SK-N-SH treated with all-trans-retinoic acid at 6 μM for 48 hours (cell line): ENCODE results near the gene CAPN11.

Experiments
- ZC3H10 ChIP-seq: fragments of 250-450 bp; sonication (Bioruptor Pico); IDR thresholded peaks from 2 replicates; pipeline ENCODE4 v1.5.1; 2021; ENCODE audit warnings: mild to moderate bottlenecking, moderate library complexity
- ZNF70 ChIP-seq: fragments of 450-650 bp; formaldehyde crosslinking; IDR thresholded peaks from 2 replicates; pipeline ENCODE4 v1.5.0; 2020; ENCODE audit warnings: mild to moderate bottlenecking, moderate library complexity
- ZNF8 ChIP-seq: fragments of 450-650 bp; formaldehyde crosslinking; IDR thresholded peaks from 2 replicates; pipeline ENCODE4 v1.5.0; 2020; ENCODE audit warnings: mild to moderate bottlenecking, moderate library complexity
- TF ChIP-seq, protein P1 (sequence below): fragments of 250-450 bp; sonication (Bioruptor Pico); IDR thresholded peaks from 2 replicates; pipeline ENCODE4 v1.5.0; 2020; ENCODE audit warnings: mild to moderate bottlenecking, moderate library complexity
- TF ChIP-seq, protein P2 (sequence below): fragments of 250-450 bp; sonication (Bioruptor Pico); IDR thresholded peaks from 2 replicates; pipeline ENCODE4 v1.8.0; 2020; ENCODE audit warnings: mild to moderate bottlenecking, moderate library complexity, borderline replicate concordance

DNA sequence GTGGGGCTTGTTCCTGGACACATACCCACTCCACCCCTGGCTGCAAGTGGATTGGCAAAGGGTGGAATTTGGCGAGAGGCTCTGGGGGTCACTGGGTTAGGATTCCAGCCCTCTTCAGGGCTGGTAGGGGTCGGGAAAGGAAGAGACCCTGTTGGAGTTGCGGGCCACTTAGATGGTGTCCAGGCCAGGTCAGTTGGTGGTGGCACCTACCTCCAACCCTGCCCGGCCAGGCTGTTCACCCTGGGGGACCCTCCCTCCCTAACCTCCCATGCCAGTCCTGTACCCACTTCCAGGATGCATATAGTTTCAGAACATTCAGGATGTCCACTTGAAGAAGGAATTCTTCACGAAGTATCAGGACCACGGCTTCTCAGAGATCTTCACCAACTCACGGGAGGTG, 21.0 kb downstream of the CAPN11 start:
- TF ChIP-seq, protein P1, sequence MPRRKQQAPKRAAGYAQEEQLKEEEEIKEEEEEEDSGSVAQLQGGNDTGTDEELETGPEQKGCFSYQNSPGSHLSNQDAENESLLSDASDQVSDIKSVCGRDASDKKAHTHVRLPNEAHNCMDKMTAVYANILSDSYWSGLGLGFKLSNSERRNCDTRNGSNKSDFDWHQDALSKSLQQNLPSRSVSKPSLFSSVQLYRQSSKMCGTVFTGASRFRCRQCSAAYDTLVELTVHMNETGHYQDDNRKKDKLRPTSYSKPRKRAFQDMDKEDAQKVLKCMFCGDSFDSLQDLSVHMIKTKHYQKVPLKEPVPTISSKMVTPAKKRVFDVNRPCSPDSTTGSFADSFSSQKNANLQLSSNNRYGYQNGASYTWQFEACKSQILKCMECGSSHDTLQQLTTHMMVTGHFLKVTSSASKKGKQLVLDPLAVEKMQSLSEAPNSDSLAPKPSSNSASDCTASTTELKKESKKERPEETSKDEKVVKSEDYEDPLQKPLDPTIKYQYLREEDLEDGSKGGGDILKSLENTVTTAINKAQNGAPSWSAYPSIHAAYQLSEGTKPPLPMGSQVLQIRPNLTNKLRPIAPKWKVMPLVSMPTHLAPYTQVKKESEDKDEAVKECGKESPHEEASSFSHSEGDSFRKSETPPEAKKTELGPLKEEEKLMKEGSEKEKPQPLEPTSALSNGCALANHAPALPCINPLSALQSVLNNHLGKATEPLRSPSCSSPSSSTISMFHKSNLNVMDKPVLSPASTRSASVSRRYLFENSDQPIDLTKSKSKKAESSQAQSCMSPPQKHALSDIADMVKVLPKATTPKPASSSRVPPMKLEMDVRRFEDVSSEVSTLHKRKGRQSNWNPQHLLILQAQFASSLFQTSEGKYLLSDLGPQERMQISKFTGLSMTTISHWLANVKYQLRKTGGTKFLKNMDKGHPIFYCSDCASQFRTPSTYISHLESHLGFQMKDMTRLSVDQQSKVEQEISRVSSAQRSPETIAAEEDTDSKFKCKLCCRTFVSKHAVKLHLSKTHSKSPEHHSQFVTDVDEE (CRISPR knock-in tag): no peak
- TF ChIP-seq ZNF8 (CRISPR knock-in tag): no peak
- TF ChIP-seq, protein P2, sequence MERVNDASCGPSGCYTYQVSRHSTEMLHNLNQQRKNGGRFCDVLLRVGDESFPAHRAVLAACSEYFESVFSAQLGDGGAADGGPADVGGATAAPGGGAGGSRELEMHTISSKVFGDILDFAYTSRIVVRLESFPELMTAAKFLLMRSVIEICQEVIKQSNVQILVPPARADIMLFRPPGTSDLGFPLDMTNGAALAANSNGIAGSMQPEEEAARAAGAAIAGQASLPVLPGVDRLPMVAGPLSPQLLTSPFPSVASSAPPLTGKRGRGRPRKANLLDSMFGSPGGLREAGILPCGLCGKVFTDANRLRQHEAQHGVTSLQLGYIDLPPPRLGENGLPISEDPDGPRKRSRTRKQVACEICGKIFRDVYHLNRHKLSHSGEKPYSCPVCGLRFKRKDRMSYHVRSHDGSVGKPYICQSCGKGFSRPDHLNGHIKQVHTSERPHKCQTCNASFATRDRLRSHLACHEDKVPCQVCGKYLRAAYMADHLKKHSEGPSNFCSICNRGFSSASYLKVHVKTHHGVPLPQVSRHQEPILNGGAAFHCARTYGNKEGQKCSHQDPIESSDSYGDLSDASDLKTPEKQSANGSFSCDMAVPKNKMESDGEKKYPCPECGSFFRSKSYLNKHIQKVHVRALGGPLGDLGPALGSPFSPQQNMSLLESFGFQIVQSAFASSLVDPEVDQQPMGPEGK (CRISPR knock-in tag): no peak
- no peak for TF ChIP-seq ZNF70
- no peak for TF ChIP-seq ZC3H10 (CRISPR knock-in tag)
